Stimulated activated CD8-positive, alpha-beta memory T cell treated with anti-CD3 and anti-CD28 coated beads, Interleukin-4, amount 100 ng/mL, for 1 hour (primary cell): ENCODE results near the gene RFX1.
"Not testable (repeated sequence)": the region's sequence is repeated elsewhere in the genome, so short reads cannot be mapped to it uniquely, and the experiment has no call there.

Source experiments
- DNase-seq, 2 donors: peaks; one replicate each; pipeline ENCODE4 v3.0.0-alpha.2; 2020; ENCODE audit warnings: low read depth in 2 of 2, low spot score in 1 of 2

The RFX1 gene

DNA sequence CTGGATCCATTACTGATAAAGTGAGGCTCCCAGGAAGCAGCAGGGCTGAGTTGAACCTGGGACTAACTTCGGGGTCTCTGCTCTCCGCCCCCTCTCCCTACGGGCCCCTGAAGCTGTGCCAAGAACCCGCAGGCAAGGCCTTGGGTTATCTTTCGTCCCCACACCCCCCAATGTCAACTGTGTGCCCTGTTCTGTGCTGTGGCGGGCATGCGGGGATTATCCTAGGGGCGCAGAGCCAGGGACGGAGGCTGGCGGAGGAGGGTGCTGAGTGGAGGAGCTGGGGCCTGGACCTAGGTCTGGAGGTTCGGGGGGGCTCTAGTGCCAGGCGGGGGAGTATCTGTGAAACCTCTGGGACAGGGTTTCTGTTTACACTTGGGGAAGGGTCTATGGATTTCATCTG, 26.4 kb downstream of the RFX1 start:
- DNase-seq, result no peak

DNA sequence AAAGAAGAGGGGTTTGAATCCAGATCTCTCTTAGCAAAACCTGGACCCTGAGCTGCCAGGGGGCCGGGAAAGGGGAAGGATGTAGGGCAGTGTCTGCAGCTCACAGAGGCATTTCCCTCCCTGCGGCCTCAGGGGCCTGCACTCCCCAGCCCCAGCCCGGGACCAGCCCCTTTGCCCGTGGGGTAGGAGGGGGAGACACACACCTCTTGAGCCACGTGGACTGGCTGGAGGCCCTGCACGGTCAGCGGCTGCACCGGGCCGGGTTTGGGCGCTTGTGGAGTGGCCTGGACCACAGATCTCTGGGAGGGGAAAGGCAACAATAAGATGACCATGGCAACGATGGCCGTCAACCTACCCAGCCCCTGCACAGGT, 26.9 kb downstream of the RFX1 start:
- no peak for DNase-seq

DNA sequence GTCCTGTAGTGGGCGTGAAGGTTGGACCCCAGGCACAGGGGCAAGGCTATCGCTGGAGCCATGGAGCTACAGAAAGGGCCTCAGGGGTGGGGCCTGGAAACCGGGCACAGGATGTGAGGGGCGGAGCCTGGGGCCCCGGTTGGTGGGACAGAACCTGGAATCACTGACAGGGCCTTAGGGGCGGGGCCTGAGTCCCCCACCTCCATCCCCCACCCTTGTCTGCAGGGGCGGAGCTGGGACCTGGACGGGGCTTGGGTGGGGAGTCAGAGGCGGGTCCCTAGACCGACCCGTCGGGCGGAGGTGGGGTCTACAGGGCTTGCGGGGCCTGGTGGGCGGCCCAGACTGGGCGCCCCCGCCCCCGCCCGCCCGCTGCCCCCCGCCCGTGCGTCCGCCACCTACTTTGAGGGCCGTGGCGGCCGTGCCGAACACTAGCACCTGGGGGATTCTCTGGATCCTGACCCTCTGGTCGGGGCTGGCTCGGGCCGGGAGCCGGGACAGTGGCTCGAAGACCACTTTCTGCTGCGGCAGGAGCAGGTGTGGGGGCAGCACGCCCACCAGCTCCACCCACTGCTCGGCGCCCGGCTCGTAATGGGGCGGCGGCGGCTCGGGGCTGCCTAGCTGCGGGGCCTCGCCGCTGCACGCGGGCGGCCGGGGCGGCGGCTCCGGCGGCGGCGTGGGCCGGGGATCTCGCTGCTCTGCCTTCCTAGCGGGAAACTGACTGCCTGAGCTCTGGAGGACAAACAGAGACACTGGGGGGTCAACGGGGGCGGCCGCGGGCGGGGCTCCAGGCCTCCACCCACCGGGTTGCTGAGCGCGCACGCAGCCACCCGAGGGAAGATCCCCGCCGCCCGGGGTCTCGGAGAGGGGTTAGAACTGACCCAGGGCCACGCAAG, 27.5 kb downstream of the RFX1 start:
- DNase-seq, result no peak

DNA sequence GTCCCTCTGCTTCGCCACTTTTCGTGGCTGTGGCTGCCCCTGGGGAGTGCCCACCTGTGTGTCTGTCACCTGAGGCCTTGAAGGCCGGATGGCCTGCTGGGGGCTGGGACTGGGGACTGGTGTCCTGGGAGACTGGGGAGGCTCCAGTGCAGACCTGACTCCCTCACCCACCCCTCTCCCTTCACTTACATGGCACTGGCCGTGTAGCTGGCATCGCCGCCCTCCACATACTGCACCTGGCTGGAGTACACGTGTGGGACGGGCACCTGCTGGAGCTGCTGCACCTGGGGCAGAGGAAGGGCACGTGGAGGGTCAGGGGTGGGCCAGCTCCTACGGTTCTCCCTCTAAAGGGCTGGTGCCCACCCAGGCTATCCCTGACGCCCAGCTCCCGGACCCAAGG, 28.3 kb downstream of the RFX1 start:
- DNase-seq, result no peak

DNA sequence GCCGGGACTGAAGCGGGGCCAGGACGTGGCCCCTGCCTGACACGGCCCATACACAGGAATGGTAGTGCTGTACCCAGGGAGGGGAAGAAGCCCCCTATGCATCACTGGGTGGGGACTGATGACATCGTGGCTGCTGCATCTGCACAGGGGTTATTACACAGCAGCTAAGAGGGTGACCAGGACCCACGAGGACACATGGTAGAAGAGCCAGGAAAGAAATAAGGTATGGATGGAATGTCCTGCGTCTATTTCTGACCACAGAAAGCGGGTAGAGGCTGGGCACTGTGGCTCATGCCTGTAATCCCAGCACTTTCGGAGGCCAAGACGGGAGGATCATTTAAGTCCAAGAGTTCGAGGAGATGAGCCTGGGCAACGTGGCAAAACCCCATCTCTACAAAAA, 29.7 kb downstream of the RFX1 start:
- DNase-seq, result no peak

DNA sequence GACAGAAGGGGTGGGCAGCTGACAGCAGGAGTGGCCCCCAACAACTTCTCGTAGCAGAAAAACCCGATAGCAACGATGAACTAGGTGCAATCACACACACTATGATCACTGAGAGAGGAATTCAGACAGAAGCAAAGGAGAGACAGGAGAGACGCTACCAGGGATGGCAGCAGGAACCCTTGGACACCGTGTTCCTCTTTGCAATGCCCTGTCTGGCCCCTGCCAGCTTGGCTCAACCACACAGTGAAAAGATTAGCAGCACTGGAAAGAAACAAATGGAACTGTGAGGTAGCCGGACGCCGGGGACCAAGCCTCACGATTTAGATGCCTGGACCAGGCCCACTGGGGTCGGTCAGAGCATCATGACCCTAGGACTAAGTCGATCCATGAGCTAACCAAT, 30.2 kb downstream of the RFX1 start:
- no peak for DNase-seq

DNA sequence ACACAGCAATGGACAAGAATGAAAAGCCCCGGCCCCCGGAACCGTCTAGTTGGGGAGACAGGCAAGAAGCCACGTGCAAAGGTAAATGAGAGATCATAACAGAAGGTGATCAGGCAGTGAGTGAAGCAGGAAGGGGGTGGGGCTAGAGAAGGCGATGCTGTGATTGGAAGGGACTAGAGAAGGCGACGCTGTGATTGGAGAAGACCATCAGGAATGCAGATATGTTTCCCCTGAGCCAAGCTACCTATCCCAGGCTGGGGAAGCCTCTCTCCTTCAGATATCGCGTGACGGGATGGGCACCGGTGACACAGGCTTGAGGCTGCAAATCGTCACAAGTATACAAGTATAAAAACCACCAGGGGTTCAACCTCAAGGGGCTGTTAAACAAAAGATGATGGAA, 32.0 kb downstream of the RFX1 start:
- DNase-seq, result no peak

DNA sequence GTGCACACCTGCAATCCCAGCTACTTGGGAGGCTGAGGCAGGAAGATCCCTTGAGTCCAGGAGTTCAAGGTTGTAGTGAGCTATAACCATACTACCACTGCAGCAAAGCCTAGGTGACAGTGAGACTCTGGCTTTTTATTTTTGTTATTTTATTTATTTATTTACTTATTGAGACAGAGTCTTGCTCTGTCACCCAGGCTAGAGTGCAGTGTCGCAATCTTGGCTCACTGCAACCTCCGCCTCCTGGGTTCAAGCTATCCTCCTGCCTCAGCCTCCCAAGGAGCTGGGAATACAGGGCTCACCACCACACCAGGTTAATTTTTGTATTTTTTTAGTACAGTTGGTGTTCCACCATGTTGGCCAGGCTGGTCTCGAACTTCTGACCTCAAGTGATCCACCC, 32.6 kb downstream of the RFX1 start:
- not testable (repeated sequence) for DNase-seq

DNA sequence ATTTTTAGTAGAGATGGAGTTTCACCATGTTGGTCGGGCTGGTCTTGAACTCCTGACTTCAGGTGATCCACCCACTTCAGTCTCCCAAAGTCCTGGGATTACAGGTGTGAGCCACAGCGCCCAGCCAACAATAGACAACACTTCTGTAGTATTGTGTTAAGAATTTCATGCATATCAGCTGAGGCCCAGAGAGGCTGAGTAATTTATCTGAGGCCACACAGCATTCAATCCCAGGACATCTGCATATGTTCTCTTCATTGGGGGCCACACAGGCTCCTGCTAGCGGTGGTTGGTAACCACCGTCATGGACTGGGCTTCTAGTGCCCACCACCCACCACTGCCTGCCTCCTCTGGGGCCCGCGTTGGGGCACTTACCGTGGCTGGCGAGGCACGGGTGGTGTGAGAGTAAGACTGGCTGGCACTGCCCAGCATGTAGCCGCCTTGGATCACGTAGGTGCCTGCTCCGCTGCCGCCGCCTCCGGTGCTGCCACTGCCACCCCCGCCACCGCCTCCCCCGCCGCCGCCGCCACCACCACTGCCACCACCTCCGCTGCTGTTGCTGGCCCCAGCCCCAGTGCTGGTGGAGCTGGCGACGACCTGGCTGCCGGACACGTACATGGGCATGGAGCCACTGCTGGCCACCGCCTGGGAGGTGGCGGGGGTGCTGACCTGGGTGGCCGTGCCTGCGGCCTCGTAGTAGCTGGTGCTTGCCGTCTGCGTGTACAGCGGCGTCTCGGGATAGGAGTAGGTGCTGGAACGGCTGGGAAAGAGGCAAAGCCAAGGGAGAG, 33.6 kb downstream of the RFX1 start:
- DNase-seq, result no peak

DNA sequence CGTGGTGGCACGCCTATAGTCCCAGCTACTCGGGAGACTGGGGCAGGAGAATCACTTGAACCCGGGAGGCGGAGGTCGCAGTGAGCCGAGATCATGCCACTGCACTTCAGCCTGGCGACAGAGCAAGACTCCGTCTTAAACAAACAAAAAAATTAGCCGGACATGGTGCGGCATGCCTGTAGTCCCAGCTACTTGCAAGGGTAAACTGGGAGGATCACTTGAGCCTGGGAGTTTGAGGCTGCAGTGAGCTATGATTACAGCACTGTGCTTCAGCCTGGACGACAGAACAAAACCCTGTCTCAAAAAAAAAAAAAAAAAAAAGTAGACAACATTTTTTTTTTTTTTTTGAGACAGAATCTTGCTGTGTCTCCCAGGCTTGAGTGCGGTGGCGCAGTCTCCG, 34.3 kb downstream of the RFX1 start:
- not testable (repeated sequence) for DNase-seq

DNA sequence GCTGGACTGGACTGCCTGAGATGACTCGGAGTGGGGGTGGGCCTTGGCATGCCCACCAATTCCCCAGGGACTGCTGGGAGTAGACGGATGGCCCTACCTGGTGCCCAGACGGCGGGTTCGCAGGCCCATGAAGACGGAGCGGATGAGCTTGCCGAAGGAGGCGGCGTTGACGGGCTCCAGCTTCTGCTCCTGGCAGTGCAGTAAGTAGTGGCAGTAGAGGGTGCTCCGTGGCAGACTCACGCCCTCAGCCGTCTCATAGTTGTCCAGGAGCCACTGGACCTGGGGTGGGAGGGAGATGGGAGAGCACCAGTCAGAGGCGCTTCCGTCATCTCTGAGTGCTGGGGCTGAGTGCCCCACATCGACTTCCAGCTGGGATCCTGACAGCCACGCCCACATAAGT, 36.2 kb downstream of the RFX1 start:
- DNase-seq, result no peak

DNA sequence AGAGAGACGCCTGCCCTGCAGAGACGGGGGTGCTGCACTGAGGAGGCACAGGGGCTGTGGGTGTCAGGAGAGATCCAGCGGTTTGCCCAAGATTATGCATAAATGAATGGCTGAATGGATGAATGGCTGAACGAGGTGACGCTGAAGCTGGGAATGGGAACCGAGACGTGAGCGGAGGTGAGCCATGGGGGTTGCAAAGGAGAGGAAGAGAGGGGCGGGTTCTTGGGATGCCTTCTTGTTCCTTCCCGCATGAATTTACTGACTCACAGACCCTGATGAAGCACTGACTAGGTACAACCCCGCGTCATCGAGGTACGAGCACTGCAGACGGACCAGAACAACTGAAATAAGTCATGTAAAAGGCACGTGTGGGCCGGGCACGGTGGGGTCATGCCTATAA, 37.1 kb downstream of the RFX1 start:
- DNase-seq, result no peak

DNA sequence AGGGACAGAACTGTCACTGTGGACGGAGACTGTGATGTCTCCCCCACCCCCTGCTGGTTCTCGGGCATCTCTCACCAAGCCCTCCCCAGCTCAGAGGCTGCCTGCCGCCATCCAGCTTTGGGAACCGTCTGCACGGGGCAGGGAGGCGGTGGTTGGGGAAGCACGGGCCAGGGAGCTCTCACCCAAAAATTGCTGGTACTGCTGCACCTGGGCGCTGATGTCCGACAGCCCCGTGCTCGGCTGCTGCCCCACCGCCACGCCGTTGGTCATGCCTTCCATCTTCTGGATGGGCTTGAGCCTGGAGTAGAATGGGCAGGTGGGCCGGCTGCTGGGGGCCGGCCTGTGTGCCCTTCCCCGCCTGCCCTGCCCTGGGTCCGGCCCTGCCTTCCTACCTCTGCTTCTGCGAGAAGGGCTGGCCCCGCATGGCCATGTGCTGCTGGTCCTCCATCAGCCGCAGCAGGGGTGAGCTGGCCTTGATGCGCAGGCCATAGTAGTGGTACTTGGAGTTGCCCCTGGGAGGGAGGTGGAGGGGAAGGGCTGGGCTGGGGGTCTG, 37.7 kb downstream of the RFX1 start:
- DNase-seq, result no peak

DNA sequence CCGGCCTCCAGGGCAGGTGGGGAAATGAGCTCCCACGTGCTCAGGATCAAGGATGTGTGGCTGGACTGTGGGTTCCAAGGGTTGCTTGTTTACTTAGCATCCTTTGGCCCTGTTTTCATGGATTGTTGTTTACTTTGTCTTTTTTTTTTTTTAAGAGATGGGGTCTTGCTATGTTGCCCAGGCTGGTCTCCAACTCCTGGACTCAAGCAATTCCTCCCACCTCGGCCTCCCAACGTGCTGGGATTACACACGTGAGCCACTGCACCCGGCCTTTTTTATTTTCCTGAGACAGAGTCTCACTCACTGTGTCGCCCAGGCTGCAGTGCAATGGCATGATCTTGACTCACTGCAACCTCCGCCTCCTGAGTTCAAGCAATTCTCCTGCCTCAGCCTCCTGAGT, 38.9 kb downstream of the RFX1 start:
- not testable (repeated sequence) for DNase-seq

DNA sequence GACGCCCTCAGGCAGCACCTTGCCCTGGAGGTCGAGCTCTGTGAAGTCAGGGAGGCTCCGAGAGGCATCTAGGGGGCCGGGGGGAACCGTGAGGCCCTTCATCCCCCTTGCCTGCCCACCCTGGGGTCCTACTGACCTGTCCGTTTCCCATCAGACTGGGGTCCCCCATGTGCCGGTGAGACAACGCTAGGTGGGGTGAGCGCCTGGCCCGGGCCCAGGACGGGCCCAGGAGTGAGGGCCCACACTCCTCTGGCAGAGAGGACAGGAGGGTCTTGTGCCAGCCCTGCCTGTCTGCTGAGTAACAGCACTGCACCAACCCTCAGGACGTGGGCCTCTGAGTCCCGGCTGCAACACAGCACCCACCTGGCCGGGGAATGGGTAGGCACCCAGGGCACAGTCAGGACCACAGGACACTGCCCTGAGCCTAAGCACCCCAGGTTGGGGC, 39.4 kb downstream of the RFX1 start:
- no peak for DNase-seq

DNA sequence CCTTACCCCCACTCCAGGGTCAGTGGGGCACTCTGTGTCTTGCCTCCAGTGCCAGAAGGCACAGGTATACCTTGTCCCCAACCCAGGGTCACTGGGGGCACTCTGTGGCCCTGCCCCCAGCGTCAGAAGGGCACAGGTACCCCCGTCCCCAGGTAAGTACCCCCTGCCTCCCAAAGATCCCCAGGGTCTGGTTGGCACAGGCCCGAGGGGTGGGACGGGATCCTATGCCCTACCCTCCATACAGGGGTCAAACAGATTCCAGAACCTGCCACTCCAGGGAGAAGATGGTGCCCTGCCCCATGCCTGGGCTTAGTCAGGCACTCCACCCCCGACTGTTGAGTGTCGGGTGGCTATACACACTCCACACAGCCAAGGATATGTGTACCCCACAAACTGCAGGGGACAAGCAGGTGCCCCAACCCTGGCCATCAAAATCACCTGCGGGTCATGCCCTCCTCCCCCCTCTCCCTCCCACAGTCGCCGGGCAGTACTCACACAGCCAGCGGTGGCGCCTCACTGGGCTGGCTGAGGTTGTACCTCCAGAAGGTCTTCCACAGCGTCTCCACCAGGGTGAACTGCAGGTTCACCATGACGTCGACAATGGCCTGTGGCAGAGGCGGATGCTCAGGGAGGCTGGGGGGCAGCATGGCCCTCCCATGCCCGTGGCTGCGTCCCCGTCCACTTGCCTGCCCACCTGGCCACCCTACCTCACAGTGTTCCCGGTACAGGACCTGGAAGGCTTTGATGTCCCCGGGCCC, 40.0 kb downstream of the RFX1 start:
- DNase-seq, result no peak

DNA sequence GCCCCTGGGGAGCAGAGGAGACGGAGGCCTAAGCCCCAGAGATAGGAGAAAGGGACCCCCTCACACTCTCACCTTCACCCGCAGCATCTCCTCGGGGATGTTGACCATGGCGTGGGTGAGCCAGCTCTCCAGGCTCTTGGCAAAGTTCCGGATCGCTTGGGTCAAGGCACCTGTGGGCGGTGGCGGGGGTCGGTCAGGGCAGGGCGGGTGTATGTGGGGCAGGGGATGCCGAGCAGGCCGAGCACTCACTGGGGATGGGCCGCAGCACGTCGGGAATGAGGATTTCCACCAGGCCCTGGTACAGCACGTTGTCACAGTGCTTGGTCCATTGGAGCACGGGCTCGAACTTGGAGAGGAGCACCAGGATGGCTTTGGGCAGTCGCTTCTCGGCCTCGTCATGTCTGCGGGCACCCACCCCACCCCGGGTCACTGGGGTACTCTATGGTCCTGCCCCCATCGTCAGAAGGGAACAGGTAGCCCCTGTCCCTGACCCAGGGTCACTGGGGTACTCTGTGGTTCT, 40.7 kb downstream of the RFX1 start:
- no peak for DNase-seq

DNA sequence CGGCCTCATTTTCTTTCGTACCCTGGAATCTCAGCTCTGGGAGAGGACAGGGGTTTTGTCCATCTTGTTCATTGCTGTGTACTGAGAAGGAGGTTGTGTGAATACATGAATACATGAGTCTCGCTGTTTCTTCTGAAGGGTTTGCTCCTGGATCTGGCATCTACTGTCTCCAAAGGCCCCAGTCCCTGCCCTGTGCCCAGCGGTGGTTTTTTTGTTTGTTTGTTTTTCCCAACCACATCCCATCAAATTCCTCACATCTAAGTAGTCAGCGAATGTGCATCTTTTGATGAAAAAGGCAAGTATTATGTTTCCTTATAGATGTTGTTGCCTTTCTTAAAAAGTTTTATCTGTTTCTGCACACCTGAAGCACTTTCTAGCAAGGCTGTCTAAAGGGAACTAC, 41.3 kb downstream of the RFX1 start:
- DNase-seq, result no peak

DNA sequence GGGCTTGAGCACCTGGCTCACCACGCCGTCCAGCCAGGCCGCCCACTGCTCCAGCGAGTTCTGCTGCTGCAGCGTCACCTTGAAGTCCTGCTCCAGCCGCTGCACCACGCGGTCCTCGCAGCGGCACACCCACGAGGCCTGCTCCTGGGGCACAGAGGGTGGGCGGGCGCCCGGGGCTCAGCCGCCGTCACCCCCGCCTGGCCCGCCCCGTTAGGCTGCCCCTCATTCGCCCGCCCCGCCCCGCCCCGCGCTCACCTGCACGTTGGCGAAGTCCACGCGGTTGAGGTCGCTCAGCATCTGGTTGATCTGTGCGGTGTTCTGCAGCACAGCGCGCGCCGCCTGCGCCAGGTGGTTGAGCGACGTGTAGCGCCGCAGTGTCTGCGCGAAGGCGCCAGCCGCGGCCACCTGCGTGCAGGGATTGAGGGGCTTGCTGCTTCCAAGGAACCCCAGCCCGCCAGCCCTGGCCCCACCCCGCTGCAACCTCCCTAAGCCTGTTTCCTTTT, 42.5 kb downstream of the RFX1 start:
- no peak for DNase-seq

DNA sequence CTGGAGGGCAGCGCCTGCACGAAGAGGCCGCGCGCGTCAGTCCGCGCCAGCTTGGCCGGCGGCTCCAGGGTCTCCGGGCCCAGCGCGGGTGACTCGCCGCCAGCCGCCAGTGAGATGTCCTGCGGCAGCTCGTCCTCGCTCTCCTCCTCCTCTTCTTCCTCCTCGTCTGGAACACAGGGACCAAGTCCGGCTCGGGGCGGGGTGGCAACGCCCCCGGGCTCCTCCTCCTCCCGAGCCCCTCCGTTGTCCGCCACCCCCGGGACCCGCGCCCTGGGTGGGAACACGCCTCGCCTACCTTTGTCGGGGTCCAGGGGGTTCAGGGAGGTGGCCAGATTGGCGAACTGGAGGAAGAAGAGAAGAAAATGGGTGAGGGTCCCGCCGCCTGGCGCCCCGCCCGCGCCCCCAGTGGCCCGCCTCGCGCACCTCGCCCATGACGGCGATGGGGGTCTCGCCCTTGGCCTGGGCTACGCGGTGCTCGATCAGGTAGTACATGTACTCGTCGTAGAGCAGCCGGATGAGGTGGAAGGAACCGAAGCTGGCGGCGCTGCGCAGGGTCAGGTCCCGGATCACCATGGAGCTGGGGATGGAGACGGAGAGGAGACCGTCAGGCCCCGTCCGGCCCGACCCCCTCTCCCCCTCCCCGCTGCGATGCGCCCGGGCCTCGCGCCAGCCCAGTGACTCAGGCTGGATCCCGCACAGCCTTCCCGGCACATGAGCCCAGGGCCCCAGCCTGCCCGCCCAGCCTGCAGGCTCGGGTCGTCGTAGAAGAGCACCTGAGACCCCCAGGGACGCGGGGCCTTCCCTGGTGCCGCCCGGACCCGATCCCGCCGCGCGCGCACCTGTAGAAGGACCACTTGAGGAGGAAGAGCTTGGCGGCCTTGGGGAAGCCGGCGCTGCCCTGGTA, 43.2 kb downstream of the RFX1 start:
- no peak for DNase-seq
